ENCODE measurements around the gene SELENOT.

Gene SELENOT

GRCh38 chr3:150605998-150606641 is 3.0 kb downstream of the SELENOT start:
- TF ChIP-seq CTCF (IDR thresholded peaks at IDR 0.05; ENCODE audit: control insufficient read depth, insufficient read depth, low read depth, low read length, missing control alignments), result no peak
- no peak overlapping the region for H3K4me3 ChIP-seq (ENCODE audit: control insufficient read depth, low read depth, low read length)
- no peak for DNase-seq (ENCODE audit: low read depth)

GRCh38 chr3:150607267-150608065 is 4.3 kb downstream of the SELENOT start:
- no peak for TF ChIP-seq CTCF (IDR thresholded peaks at IDR 0.05; ENCODE audit: control insufficient read depth, insufficient read depth, low read depth, low read length, missing control alignments)
- DNase-seq (ENCODE audit: low read depth), result no peak
- H3K4me3 ChIP-seq (ENCODE audit: control insufficient read depth, low read depth, low read length), result no peak overlapping the region

- no peak for DNase-seq (ENCODE audit: low read depth)
- H3K4me3 ChIP-seq (ENCODE audit: control insufficient read depth, low read depth, low read length), result no peak overlapping the region
Observed at GRCh38 chr3:150609988-150610387, 6.9 kb downstream of the SELENOT start.

GRCh38 chr3:150610785-150611184 is 7.7 kb downstream of the SELENOT start:
- no peak overlapping the region for H3K4me3 ChIP-seq (ENCODE audit: control insufficient read depth, low read depth, low read length)
- no peak for DNase-seq (ENCODE audit: low read depth)
- no peak for TF ChIP-seq CTCF (IDR thresholded peaks at IDR 0.05; ENCODE audit: control insufficient read depth, insufficient read depth, low read depth, low read length, missing control alignments)

More at GRCh38 chr3:150609988-150610387, 6.9 kb downstream of the SELENOT start:
- TF ChIP-seq CTCF (IDR thresholded peaks at IDR 0.05; ENCODE audit: control insufficient read depth, insufficient read depth, low read depth, low read length, missing control alignments), result no peak

- H3K4me3 ChIP-seq (ENCODE audit: control insufficient read depth, low read depth, low read length), result no peak overlapping the region
- no peak for DNase-seq (ENCODE audit: low read depth)
- TF ChIP-seq CTCF (IDR thresholded peaks at IDR 0.05; ENCODE audit: control insufficient read depth, insufficient read depth, low read depth, low read length, missing control alignments), result no peak
Observed at GRCh38 chr3:150611666-150612065, 8.5 kb downstream of the SELENOT start.

- DNase-seq (ENCODE audit: low read depth), result no peak
- no peak overlapping the region for H3K4me3 ChIP-seq (ENCODE audit: control insufficient read depth, low read depth, low read length)
- TF ChIP-seq CTCF (IDR thresholded peaks at IDR 0.05; ENCODE audit: control insufficient read depth, insufficient read depth, low read depth, low read length, missing control alignments), result no peak
Observed at GRCh38 chr3:150612494-150612893, 9.4 kb downstream of the SELENOT start.
